ENCODE data around the gene KCNK3.
"Not testable (repeated sequence)": the region's sequence is repeated elsewhere in the genome, so short reads cannot be mapped to it uniquely, and the experiment has no call there.

Gene KCNK3

GRCh38 chr2:26733413-26733812 is 40.9 kb downstream of the KCNK3 start:
- no peak for DNase-seq

DNA sequence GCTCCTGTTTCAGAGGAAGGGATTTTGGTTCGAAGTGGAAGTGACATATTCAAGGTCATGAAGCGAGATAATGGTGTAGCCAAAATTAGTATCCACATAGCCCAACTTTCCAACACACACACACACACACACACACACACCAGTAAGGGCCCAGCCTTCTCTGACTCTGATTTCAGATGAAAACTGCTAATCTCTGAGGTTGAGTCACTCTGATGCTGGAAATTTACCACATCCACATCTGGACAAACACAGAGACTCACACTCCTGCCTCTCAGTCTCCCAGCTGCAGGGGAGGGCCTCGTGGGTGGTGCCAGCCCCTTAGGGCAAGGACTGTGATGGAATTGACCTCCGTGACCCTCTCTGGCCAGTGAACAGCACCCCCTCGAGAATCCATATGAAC is 42.6 kb downstream of the KCNK3 start:
- no peak for DNase-seq

DNA sequence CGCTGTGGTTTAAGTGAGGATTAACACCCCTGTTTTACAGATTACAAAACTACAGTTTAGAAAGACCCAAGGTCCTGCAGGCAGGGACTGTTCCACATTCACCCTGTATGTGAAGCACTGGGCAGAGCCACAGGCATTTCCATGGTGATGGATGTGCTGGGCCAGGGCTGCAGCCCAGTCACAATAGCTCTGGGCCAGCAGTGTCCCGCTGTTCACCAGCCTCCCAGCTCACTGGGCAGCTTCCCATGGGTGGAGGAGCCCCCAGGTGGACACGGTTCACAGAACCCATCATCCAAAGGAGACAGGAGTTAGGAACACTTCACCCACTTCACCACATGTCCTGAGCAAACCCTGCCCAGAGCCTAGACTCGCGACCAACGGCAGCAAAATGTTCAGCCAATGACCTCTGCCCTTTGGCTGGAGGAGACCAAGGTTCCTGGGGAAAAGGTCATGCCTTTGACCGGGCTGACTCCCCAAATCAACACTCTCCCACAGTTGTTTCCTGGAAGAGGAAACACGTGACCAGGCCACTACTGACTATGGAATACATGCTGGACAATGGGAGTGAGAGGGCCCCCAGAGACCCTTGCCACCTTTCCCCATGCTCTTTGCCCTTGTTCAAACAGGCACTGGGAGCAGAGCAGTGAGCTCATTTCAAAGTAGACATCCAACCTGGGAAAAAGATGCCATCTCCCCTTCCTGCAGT is 43.5 kb downstream of the KCNK3 start:
- no peak for DNase-seq

GRCh38 chr2:26737221-26737620 is 44.7 kb downstream of the KCNK3 start:
- DNase-seq, result no peak

DNA sequence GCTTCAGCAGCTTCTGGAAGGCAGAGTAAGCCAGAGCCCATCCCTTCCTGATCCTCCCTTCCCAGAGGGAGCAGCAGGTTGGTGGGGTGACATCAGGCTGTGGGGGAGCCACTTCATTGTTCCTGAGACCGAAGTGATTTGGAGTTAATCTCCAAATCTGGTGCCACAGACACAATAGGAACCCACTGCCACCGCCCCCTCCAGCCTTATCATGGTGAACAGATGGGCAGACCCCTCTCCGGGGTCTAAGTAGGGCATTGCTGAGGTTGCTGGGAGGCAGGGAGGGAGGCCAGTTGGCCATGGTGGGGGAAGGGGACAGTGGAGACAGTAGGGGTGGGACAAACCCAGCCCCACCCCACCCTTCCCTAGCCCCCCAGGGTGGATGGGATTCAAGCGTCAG is 46.0 kb downstream of the KCNK3 start:
- DNase-seq, result no peak

- no peak for DNase-seq
These were observed 47.0 kb downstream of the KCNK3 start for GRCh38 chr2:26739514-26739913.

DNA sequence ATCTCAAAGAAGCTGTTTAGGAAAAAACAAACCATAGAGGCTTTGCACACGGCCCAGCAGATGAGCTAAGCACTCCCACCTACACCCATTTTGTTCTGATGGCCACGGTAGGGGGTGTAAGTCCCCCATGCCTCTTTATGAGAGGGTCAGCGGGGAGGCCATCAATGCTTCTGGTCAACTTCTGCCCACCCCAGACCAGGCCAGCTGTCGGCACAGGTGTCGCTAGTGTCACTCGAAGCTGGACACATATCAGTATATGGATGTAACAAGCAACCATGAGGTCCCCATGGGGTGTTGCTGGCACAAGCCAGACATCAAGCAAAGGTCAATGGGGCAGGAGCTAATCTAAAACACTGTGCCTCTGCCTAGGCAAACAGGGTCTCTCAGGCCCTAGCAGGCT is 47.8 kb downstream of the KCNK3 start:
- no peak for DNase-seq

GRCh38 chr2:26740890-26741302 is 48.4 kb downstream of the KCNK3 start:
- DNase-seq, result no peak

- DNase-seq, result no peak
These were observed 49.7 kb downstream of the KCNK3 start for GRCh38 chr2:26742048-26742770.

DNA sequence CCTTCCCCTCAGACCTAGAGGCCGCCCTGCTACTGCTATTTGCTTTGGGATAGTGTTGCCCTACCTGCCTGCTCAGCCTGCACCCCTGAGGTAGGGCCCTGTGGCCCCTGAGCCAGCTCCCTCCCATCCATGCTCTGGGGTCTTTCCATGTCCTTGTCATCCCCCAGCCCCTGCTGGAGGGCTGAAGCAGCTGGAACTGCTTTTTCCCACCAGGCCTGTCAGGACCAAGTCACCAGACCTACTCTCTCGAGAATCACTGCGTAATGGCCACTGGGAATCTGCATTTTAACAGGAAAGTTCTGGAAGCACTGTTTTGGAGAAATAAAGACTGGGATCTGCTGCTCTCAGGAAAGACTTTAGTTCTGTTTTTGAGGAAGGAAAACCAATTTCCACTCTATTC is 51.3 kb downstream of the KCNK3 start:
- no peak for DNase-seq

DNA sequence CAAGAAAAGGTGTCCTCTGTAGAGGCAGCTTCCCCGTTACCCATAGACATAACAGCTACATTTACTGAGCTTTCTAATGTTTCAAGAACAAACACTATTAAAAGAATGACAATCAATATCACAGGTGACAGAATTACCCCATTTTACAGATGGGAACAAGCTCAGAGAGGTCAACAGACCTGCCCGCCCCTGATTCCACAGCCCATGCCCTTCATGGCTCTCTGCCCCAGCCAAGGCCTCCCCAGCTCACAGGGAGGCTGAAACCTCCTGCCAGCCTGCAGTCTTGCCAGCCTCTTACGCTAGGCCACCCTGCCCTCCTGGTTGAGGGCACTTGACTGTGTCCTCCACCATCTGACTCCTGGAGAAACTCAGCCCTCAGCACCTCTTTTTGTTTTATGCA is 52.4 kb downstream of the KCNK3 start:
- DNase-seq, result no peak

GRCh38 chr2:26745609-26746327 is 53.2 kb downstream of the KCNK3 start:
- DNase-seq, result peak; percentile 18

GRCh38 chr2:26746934-26747333 is 54.4 kb downstream of the KCNK3 start:
- DNase-seq, result no peak

DNA sequence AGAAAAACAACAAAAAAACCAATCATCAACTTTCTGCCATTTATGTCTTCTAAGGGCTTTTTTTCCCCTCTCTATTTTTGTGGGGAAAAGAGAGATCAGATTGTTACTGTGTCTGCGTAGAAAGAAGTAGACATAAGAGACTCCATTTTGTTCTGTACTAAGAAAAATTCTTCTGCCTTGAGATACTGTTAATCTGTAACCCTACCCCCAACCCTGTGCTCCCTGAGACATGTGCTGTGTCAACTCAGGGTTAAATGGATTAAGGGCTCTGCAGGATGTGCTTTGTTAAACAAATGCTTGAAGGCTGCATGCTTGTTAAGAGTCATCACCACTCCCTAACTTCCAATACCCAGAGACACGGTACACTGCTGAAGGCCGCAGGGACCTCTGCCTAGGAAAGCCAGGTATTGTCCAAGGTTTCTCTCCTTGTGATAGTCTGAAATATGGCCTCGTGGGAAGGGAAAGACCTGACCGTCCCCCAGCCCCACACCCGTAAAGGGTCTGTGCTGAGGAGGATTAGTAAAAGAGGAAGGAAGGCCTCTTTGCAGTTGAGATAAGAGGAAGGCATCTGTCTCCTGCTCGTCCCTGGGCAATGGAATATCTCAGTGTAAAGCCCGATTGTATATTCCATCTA is 57.4 kb downstream of the KCNK3 start:
- not testable (repeated sequence) for DNase-seq

GRCh38 chr2:26750467-26750866 is 57.9 kb downstream of the KCNK3 start:
- not testable (repeated sequence) for DNase-seq

DNA sequence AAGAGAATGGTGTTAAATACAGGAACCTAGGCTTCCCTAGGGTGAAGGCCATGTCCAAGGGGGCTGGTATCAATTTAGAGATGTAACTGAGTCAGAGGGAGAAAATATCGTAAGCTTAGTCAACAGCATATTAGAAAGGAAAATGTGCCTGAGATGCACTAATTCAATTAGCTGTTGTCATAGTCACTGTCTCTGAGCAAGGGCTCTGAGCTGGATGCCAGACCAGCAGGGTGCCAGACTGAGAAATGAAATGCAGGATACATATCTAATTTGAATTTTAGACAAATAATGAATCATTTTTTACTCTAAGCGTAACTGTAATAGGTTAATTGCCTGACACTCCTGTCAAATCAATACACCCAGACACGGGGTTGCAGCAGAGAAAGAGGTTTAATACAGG is 60.1 kb downstream of the KCNK3 start:
- no peak for DNase-seq

GRCh38 chr2:26754539-26754938 is 62.0 kb downstream of the KCNK3 start:
- no peak for DNase-seq

GRCh38 chr2:26754972-26755670 is 62.6 kb downstream of the KCNK3 start:
- DNase-seq, result peak; percentile 68

DNA sequence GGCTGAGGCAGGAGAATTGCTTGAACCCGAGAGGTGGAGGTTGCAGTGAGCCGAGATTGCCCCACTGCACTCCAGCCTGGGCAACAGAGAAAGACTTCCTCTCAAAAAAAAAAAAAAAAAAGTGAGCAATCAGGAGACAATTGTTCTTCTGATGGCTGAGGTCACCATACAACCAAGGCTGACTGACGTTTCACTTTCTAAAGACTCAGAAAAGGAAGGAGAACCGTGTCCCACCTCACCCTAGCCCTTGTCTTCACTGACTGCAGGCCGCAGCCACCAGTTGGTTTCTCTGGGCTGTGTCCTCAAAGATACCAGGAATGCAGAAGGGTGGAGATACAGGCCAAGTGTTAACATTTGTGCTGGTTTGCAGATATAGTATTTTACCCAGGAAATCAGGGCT is 63.8 kb downstream of the KCNK3 start:
- no peak for DNase-seq

GRCh38 chr2:26757873-26758789 is 65.6 kb downstream of the KCNK3 start:
- no peak for DNase-seq

DNA sequence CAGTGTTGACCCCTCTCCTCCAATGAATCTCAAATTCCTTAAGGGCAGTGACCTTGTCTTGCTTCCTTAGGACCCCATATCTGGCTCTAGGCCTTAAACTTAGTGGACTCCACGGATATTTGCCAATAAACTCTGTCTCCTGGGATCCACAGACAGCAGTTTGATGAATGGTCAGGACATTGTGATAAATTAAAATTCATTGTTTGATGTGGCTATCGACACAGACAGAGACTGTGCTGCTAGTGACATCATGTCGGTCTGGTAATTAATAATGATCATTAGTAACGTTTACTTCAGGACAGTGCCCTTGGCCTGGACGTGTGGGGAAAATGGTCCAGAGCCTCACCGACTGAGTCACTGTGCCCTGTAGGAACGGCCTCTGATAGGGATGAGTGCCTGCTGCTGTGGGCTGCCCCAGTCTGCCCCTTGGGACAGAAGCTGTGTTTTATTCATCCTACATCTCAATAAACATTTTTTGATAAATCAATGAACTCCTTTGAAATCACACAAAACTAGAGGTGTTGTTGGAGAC is 66.3 kb downstream of the KCNK3 start:
- DNase-seq, result no peak

Measured in NCI-H187 treated with DMSO at 0.1 percent for 48 hours (cell line).